Endothelial cell of umbilical vein (primary cell): ENCODE measurements around the gene NKD1. TPM values are rescaled to one million over a fixed set of nuclear protein-coding genes. Genes with fewer than 3 reads are reported as not detected.

Source experiments
- BruUV-seq: library from RNA; stranded (reverse); fragments of 400-500 nt; replicated peaks from 2 replicates; lab custom pipeline; 2021; lab: Mats Ljungman, UMichigan
- CTCF ChIA-PET: fragments of 300-600, 350-600 bp; sonication (Branson Sonifier 250); formaldehyde crosslinking; loops from one replicate; lab custom pipeline; 2021; ENCODE audit warnings: antibody characterized with exemption, inconsistent platforms; lab: Charles Lee
- POLR2A ChIA-PET: fragments of 300-600, 350-600 bp; sonication (Branson Sonifier 250); formaldehyde crosslinking; loops from one replicate; lab custom pipeline; 2021; ENCODE audit warnings: antibody characterized with exemption, inconsistent platforms; lab: Charles Lee
- DNase-seq: peaks from one replicate; pipeline ENCODE4 v3.0.0-alpha.2; 2011; ENCODE audit warnings: low read depth, low spot score
- FAIRE-seq: peaks from 2 replicates; lab custom pipeline; 2011; peaks lifted over from hg19 to GRCh38; lab: Jason Lieb, UNC
- H2AFZ ChIP-seq: 2 replicates; pipeline ENCODE4 v1.6.0; 2012; ENCODE audit warnings: low read depth, low read length, control low read depth, inconsistent platforms
- H3K27ac ChIP-seq: 2 replicates; pipeline ENCODE4 v1.5.1; 2011; ENCODE audit warnings: low read depth, mild to moderate bottlenecking, control low read depth, low read length, moderate library complexity; ENCODE audit not compliant: insufficient read depth
- H3K27me3 ChIP-seq, 2 experiments: 2 replicates each; pipeline versions ENCODE4 v1.6.0 to v1.6.1; 2011; ENCODE audit warnings: low read length in 2 of 2, mixed read lengths in 1 of 2; ENCODE audit not compliant: control insufficient read depth in 2 of 2, insufficient read depth in 2 of 2
- H3K36me3 ChIP-seq, 2 experiments: 2 replicates in 1 of 2; 3 replicates in 1 of 2; pipeline ENCODE4 v1.5.1; 2011; ENCODE audit warnings: low read length in 2 of 2, mild to moderate bottlenecking in 1 of 2, moderate library complexity in 1 of 2; ENCODE audit not compliant: control insufficient read depth in 2 of 2, insufficient read depth in 2 of 2; ENCODE audit errors: extremely low read depth in 1 of 2
- H3K4me1 ChIP-seq: 3 replicates; pipeline ENCODE4 v1.5.1; 2011; ENCODE audit warnings: mild to moderate bottlenecking, low read length; ENCODE audit not compliant: control insufficient read depth, insufficient read depth; ENCODE audit errors: extremely low read depth
- H3K4me2 ChIP-seq: 2 replicates; pipeline ENCODE4 v1.6.1; 2011; ENCODE audit warnings: low read length, control low read depth, mixed read lengths; ENCODE audit not compliant: insufficient read depth
- H3K4me3 ChIP-seq, 3 experiments: fragments of 200-600 bp in 1 of 3; sonication (generic), shearing (Covaris generic) in 1 of 3; replicated peaks in 1 of 3; 2 replicates each; pipeline ENCODE4 v1.5.1; 2011 to 2016; ENCODE audit warnings: control low read depth in 3 of 3, low read length in 3 of 3, mild to moderate bottlenecking in 2 of 3, inconsistent platforms in 1 of 3, low read depth in 1 of 3, moderate library complexity in 1 of 3; ENCODE audit not compliant: insufficient read depth in 1 of 3
- H3K79me2 ChIP-seq: 2 replicates; pipeline ENCODE4 v1.6.0; 2012; ENCODE audit warnings: low read length, inconsistent platforms; ENCODE audit not compliant: control insufficient read depth, insufficient read depth
- H3K9ac ChIP-seq: replicated peaks from 2 replicates; pipeline ENCODE3; 2011; ENCODE audit warnings: low read length, control low read depth; ENCODE audit not compliant: insufficient read depth; ENCODE audit errors: extremely low read depth
- H3K9me1 ChIP-seq: replicated peaks from 3 replicates; pipeline ENCODE4 v1.6.0; 2011; ENCODE audit warnings: mild to moderate bottlenecking, low read length; ENCODE audit not compliant: control insufficient read depth, insufficient read depth; ENCODE audit errors: extremely low read depth
- H3K9me3 ChIP-seq: replicated peaks from 2 replicates; pipeline ENCODE4 v1.5.1; 2012; ENCODE audit warnings: low read length, inconsistent platforms; ENCODE audit not compliant: control insufficient read depth, insufficient read depth
- H4K20me1 ChIP-seq: replicated peaks from 2 replicates; pipeline ENCODE3; 2011; ENCODE audit warnings: mild to moderate bottlenecking, low read length; ENCODE audit not compliant: control insufficient read depth, insufficient read depth; ENCODE audit errors: extremely low read depth
- CTCF ChIP-seq, 2 donors: IDR thresholded peaks; 1 replicate in 1 of 2; 2 replicates in 1 of 2; pipeline ENCODE4 v1.5.1; 2011; ENCODE audit warnings: low read length in 2 of 2, mild to moderate bottlenecking in 2 of 2, moderate library complexity in 2 of 2, control low read depth in 1 of 2, inconsistent platforms in 1 of 2, low read depth in 1 of 2; ENCODE audit not compliant: insufficient read depth in 1 of 2; ENCODE audit errors: extremely low read depth in 1 of 2
- EZH2 ChIP-seq: IDR thresholded peaks from 2 replicates; pipeline ENCODE4 v1.6.1; 2012; ENCODE audit warnings: borderline replicate concordance, low read depth, mild to moderate bottlenecking, moderate library complexity, low read length, inconsistent platforms; ENCODE audit not compliant: severe bottlenecking
- FOS ChIP-seq: IDR thresholded peaks from 2 replicates; pipeline ENCODE4 v1.6.1; 2011; ENCODE audit warnings: mild to moderate bottlenecking, low read length, moderate library complexity, borderline replicate concordance; ENCODE audit not compliant: insufficient read depth
- GATA2 ChIP-seq: IDR thresholded peaks from 2 replicates; pipeline ENCODE4 v1.7.0; 2011; ENCODE audit warnings: low read depth, mild to moderate bottlenecking, moderate library complexity, mixed read lengths, low read length; ENCODE audit not compliant: insufficient read length, insufficient read depth
- JUN ChIP-seq: IDR thresholded peaks from 2 replicates; pipeline ENCODE4 v1.6.1; 2011; ENCODE audit warnings: borderline replicate concordance, low read depth; ENCODE audit not compliant: insufficient read length, insufficient read depth
- MAX ChIP-seq: IDR thresholded peaks from 2 replicates; pipeline ENCODE4 v1.6.1; 2011; ENCODE audit not compliant: insufficient read depth, insufficient read length
- MYC ChIP-seq: IDR thresholded peaks from one replicate; pipeline ENCODE4 v1.6.1; 2011; ENCODE audit warnings: mild to moderate bottlenecking, low read depth, low read length
- POLR2A ChIP-seq: IDR thresholded peaks from 2 replicates; pipeline ENCODE4 v1.6.1; 2012; ENCODE audit warnings: low read depth, mild to moderate bottlenecking, control low read depth, low read length
- POLR2AphosphoS5 ChIP-seq: IDR thresholded peaks from 2 replicates; pipeline ENCODE4 v1.6.1; 2012; ENCODE audit warnings: low read depth, mild to moderate bottlenecking, control low read depth, low read length, moderate library complexity; ENCODE audit not compliant: insufficient read depth
- dilution Hi-C: fragments of 300-500 bp; cut with MboI; formaldehyde crosslinking; loops from one replicate; pipeline ENCODE4 v1.15.0; 2019; ENCODE audit warnings: low sequenced_read_pairs; ENCODE audit not compliant: extremely low pct_ligation_motif_present
- intact Hi-C: fragments of 100-400 bp; cut with micrococcal nuclease; formaldehyde crosslinking; loops from one replicate; pipeline ENCODE4 v1.10.0; 2022
- polyA plus RNA-seq, 4 experiments: library from polyadenylated mRNA; depleted of rRNA in 3 of 4; stranded (reverse) in 3 of 4; unstranded in 1 of 4; fragments of >200 nt; gene quantifications; 2 replicates each; pipeline versions ENCODE4 v1.2.1 to v1.2.3, GENCODE V29; 2011 to 2012; ENCODE audit warnings: missing spikeins in 1 of 4
- total RNA-seq: library from RNA; stranded (reverse); gene quantifications from 2 replicates; pipeline ENCODE4 v1.2.3, GENCODE V29; 2021

The NKD1 gene
- total and polyA plus RNA-seq, 2 donors (not counting 3 experiments of a cell fraction or from before 2014, with no cell fraction given): not detected

- no peaks in the 10 kb centered on the region for H3K9me3 ChIP-seq
- H2AFZ ChIP-seq: no peak overlapping the region
- dilution Hi-C loops: no loop called here
- FAIRE-seq: no peak
- POLR2A ChIA-PET: no interaction called here
- no peaks in the 10 kb centered on the region for H4K20me1 ChIP-seq
- no peak overlapping the region for H3K4me2 ChIP-seq
- intact Hi-C loops: no loop called here
- no peak overlapping the region for H3K9ac ChIP-seq
- no TSS peak for BruUV-seq
- CTCF ChIA-PET: interaction anchor here (1.4 to 1.6 kb wide), 2 partner anchors 33 to 122 kb away, joined by 3 to 7 read pairs; no protein-coding TSS in a partner anchor
- peaks cover 16 to 21% of the 10 kb centered on the region in 2 experiments for H3K27me3 ChIP-seq
- TF ChIP-seq POLR2AphosphoS5: no peak
- TF ChIP-seq GATA2: no peak
- no peak for TF ChIP-seq POLR2A
- no peak for TF ChIP-seq MAX
- no peaks in the 10 kb centered on the region for H3K9me1 ChIP-seq
- peaks cover 2% of the 10 kb centered on the region for H3K4me1 ChIP-seq
- H3K36me3 ChIP-seq: no peaks in the 10 kb centered on the region
- no peak overlapping the region for H3K27ac ChIP-seq
- DNase-seq: no peak
- no peak overlapping the region for H3K4me3 ChIP-seq
- no peaks in the 10 kb centered on the region for H3K79me2 ChIP-seq
Measured at GRCh38 chr16:50542703-50543102, 5.5 kb upstream of the NKD1 start.

- Histone ChIP-seq H3K9me3 (no peaks in the 10 kb centered on the region), H4K20me1 (no peaks in the 10 kb centered on the region), H3K9ac (no peak overlapping the region), H3K4me2 (no peak overlapping the region), H3K27ac (no peak overlapping the region), H3K9me1 (no peaks in the 10 kb centered on the region), H3K4me1 (peaks cover 4% of the 10 kb centered on the region), H3K4me3 (no peak overlapping the region), H3K27me3 (peaks cover 35 to 37% of the 10 kb centered on the region in 2 experiments), H3K36me3 (no peaks in the 10 kb centered on the region), H2AFZ (no peak overlapping the region), H3K79me2 (no peaks in the 10 kb centered on the region)
- BruUV-seq: no TSS peak
- intact Hi-C loops (loop anchor here (5.0 kb wide), 2 partner anchors 196 to 479 kb away; partner anchors contain the start of genes CYLD and HEATR3), dilution Hi-C loops (no loop called here)
- DNase-seq: no peak
- CTCF ChIA-PET: no interaction called here
- POLR2A ChIA-PET: no interaction called here
- no peak for TF ChIP-seq EZH2
- TF ChIP-seq POLR2AphosphoS5: no peak
- TF ChIP-seq GATA2: no peak
- no peak for TF ChIP-seq POLR2A
- no peak for TF ChIP-seq CTCF (IDR thresholded peaks at IDR 0.05; ENCODE audit: extremely low read depth in 1 of 2, insufficient read depth in 1 of 2, low read depth in 1 of 2, low read length in 2 of 2)
- TF ChIP-seq MAX: no peak
- no peak for TF ChIP-seq MYC
- TF ChIP-seq FOS: no peak
- no peak for TF ChIP-seq JUN
- no peak for FAIRE-seq
Measured at GRCh38 chr16:50546125-50546524, 2.1 kb upstream of the NKD1 start.
